LoVo (cell line): ENCODE data around the gene GPD1L.
"Not testable (repeated sequence)": the region's sequence is repeated elsewhere in the genome, so short reads cannot be mapped to it uniquely, and the experiment has no call there.

ENCODE experiments used
- DNase-seq: peaks from one replicate; pipeline ENCODE4 v3.0.0-alpha.2; 2016; ENCODE audit warnings: low spot score

GPD1L gene

GRCh38 chr3:32181365-32181764, 74.9 kb downstream of the GPD1L start:
- DNase-seq = no peak

DNA sequence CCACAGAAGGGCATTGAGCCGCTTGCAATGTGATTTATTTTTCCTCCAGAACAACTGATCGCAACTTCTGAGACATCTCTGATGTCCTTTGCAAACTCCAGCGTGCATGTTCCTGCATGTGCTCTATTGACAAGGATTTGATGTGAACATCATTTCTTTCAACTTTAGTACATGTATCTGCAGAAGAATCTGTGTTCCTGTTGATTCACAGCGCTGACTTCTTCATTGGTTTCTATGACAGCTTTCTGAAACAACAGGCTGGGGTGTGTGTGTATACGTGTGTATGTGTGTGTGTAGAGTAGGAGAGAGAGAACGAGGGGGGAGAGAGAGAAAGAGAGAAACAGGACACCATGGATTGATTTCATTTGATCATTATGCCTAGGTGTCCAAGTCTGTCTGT, 75.4 kb downstream of the GPD1L start:
- DNase-seq = no peak

- no peak for DNase-seq
Measured at GRCh38 chr3:32184187-32184730, 77.8 kb downstream of the GPD1L start.

DNA sequence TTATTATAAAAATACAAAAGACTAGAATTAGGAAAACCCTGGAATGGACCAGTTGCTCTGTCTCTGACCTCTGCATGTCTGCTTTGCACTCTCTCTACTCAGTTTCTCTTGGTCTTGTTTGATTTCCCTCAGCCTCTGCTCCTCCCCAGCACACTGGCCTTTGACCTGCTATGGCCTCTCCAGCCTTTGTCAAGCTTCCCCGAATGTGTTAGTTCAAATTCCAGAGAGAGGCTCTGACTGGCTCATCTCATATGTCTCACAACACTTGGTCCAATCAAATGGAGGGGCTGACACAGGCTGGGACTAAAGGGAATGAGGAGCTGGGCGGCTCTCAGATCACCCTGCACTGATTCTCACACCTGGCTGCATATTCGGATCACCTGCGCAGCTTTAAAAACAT, 79.7 kb downstream of the GPD1L start:
- DNase-seq = no peak

GRCh38 chr3:32186876-32187275, 80.5 kb downstream of the GPD1L start:
- DNase-seq = no peak

DNA sequence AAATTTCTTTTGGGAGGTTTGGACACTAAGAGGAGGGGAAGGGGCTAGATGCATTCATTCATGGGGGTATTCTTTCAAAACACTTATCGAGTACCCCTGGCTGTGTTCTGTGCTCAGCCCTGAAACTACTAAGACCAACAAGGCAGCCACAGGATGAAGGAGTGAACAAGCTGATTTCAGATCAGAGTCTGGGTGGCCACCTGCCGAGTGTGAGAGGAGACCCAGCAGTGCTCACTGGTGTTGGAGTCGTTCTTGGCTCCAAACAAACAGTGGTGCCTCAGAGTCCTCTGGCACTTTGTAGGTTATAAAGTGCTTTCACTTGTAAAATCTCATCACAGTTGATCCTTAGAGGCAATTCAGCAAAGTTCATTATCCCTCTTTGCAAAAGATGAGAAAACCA, 83.3 kb downstream of the GPD1L start:
- no peak for DNase-seq

DNA sequence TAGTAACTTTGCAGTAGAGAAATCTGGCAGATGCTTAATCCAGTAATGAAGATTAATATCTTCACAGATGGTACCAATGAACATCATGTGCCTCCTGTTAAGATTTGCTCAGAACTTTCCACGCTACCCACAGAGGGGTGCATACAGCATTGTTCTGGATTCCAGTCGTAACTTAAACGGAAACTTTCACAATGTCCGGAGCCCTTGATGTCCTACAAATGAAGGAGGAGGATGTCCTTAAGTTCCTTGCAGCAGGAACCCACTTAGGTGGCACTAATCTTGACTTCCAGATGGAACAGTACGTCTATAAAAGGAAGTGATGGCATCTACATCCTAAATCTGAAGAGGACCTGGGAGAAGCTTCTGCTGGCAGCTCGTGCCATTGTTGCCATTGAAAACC, 84.1 kb downstream of the GPD1L start:
- DNase-seq = not testable (repeated sequence)

DNA sequence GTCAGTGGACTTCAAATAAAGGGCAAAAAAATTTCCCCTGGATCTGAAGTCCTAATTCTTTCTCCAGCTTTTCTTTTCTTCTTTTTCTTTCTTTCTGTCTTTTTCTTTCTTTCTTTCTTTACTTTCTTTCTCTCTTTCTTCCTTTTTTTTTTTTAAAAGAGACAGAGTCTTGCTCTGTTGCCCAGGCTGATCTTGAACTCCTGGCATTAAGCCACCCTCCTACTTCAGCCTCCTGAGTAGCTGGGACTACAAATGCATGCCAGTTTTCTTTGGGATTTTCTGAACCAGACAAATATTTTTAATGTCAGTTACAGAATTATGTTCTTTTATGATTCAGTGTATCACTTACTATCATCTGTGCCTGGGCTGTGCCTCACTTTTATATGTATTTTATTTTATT, 86.7 kb downstream of the GPD1L start:
- no peak for DNase-seq

DNA sequence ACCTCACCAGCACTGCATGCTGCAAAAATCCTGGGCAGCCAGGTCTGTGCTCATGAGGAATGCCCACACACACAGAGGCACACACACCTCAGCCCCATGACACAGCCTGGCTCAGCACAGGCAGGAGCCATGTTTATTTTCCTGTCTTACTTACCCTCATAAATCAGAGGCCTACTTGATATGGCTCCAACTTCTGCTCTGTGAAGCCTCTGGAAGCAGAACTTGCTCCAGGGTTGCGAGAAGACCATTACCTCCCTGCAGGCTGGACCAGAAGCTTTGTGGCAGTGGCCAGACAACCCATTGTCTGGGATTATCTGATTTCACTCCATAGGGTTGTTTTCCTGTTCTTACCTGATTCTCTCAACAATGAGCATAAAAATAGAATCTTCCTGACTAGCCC, 88.2 kb downstream of the GPD1L start:
- DNase-seq = no peak

DNA sequence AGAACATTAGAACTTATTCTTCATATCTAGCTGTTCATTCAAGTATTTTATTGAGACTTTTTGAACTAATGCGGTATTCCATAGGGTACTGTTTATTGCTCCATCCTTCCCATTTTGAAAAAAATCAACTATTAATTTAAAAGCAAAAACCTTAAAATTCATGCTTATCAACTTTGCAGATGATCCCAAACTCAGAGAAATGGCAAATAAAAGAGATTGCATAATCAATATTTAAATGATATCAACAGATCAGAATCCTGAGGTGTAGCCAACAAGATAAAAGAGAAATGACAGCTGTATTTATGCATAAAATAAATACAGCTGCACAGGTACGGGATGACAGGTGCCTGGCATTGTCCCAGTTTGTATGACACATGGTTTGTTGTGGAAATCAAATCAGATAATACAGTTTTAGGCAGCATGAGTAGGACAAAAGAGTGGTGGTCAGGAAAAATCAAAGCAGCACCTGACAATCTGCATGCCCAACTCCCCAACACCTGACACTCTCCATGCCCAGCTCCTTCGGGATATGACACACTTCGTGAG, 89.6 kb downstream of the GPD1L start:
- no peak for DNase-seq

GRCh38 chr3:32197991-32198390, 91.6 kb downstream of the GPD1L start:
- DNase-seq = no peak

DNA sequence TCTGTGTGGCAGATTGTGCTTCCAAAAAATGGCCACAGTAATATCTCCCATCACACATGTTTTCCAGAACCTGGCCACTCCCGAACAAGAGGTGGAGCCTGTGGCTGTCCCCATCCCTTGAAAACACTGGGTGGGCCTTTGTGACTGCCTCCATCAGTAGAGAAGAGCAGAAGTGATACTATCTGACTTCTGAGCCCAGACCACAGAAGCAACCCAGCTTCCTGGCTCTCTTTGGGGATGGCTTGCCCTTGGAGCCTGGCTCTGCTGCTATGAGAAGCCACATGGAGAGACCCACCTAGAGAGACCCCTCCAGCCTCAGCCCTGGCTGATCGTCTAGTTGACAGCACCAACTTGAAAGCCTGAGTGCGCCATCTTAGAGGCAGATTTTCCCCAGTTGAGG, 92.3 kb downstream of the GPD1L start:
- DNase-seq = no peak

DNA sequence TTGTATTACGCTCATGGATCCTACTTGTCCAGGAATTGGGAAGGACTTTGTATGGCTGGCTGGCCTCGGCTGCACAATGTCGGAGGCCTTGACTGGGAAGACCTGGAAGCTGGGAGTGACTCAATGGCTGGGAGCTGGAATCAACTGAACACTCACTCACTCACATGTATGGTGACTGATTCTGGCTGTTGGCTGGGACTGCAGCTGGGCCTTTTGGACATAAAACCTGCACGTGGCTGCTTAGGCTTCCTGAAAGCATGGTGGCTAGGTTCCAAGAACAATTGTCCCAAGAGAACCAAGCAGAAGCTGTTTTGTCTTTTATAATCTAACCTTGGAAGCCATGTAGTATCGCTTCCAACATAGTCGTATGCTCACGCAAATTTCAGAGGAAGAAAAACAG, 94.1 kb downstream of the GPD1L start:
- no peak for DNase-seq

GRCh38 chr3:32200992-32201758, 94.8 kb downstream of the GPD1L start:
- DNase-seq = no peak

DNA sequence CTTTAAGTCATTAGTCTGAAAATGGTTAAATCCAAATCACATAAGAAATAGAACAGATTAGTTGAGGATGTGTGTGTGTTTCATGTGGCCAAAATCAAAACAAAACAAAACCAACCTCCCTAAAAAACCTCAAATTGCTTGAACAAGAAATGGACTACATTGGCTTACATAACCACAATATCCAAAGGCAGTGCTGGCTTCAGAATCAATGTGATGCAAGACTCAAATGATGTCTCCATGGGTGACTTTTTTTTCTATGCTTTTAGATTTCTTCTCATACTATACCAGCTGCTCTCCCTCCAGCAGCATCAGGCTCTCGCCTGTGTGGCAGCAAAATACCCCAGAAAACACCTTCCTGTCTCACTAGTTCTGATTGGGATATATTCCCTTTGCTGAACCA, 96.1 kb downstream of the GPD1L start:
- no peak for DNase-seq

GRCh38 chr3:32203854-32204253, 97.4 kb downstream of the GPD1L start:
- DNase-seq = no peak

- no peak for DNase-seq
Measured at GRCh38 chr3:32208447-32208846, 102.0 kb downstream of the GPD1L start.

DNA sequence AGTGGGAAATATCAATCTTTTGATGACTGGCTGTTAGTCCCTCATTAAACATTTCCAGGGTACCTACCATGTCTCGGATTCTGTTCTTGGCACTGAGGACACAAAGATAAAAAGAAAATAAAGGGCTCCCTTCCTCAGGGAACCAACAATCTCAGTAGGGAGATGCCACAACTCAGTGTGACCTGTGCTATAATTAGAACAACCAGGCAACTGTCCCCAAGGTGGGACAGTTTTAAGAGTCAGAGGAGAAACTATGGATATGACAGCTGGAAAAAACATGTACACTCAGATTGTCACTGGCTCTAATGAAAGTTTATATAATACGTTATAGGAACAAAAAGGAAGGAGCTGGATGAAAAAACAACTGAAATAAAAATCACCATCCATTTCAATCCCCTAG, 108.8 kb downstream of the GPD1L start:
- DNase-seq = no peak

DNA sequence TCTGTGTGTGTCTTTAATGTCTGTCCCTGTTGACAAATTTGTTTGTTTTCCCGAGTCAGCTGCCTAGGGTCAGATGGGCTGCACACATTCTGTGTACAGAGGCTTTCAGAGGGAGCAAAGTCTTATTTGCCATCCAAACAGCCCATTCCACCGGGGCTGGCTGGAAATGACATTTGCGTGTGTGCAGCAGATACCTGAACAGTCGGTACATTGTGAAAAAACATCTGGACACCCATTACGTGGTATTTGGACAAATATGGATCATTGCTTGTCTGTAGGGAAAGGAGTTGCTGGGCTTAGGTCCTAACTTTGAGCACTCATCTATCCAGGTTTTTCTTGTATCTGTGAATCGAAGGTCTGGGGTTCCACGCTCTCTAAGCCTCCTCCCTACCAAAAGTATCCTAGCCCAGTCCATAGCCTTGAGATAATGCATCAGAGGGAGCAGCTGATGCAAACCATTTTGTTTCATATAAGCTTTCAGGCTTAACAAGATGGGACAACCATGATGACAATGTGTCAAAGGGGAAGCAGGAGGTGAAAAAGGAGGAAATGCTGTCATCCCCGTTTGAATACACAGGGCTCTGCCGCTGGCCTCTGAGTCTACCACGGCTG, 109.9 kb downstream of the GPD1L start:
- no peak for DNase-seq

DNA sequence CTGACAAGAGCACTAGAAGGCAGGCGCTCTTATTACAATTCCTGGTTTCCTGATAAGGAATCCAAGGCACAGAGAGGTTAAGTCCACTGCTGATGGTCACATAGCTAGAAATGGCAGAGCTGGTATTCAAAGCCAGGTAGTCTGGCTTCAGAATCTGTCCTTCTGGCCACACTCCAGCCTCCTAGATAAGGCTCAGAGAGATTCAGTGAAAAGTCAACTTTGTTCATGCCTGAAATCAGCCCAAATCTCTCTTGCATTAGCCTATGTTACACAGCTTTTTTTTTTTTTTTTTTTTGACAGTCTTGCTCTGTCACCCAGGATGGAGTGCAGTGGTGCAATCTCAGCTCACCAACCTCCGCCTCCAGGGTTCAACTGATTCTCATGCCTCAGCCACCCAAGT, 110.9 kb downstream of the GPD1L start:
- no peak for DNase-seq
